HEK293 (cell line): ENCODE results near the gene LBX1.

Source experiments
- CTCF ChIA-PET: fragments of 350-600 bp; formaldehyde crosslinking; extraction: SDS; loops from one replicate; lab custom pipeline; 2021; ENCODE audit warnings: antibody characterized with exemption; lab: Yijun Ruan, JAX
- POLR2A ChIA-PET: fragments of 300-600 bp; formaldehyde crosslinking; extraction: SDS; loops from one replicate; lab custom pipeline; 2020; ENCODE audit warnings: antibody characterized with exemption, inconsistent platforms; lab: Yijun Ruan, JAX
- H3K27ac ChIP-seq: fragments of 200-500 bp; sonication (Bioruptor generic); 2 replicates; pipeline ENCODE4 v1.5.1; 2014; ENCODE audit warnings: low read depth, low read length, control low read depth, inconsistent platforms; ENCODE audit errors: extremely low read depth
- H3K36me3 ChIP-seq, 2 experiments: fragments of 200-500 bp in 1 of 2; sonication (Bioruptor generic) in 1 of 2; 1 replicate in 1 of 2; 2 replicates in 1 of 2; pipeline ENCODE4 v1.5.1; 2014 to 2017; ENCODE audit warnings: inconsistent platforms in 2 of 2, low read length in 2 of 2; ENCODE audit not compliant: control insufficient read depth in 2 of 2, insufficient read depth in 1 of 2
- H3K4me1 ChIP-seq: fragments of 200-500 bp; sonication (Bioruptor generic); 2 replicates; pipeline ENCODE4 v1.5.1; 2014; ENCODE audit warnings: mild to moderate bottlenecking, low read length, inconsistent platforms; ENCODE audit not compliant: control insufficient read depth, insufficient read depth
- H3K4me3 ChIP-seq: 2 replicates; pipeline ENCODE4 v1.5.1; 2011; ENCODE audit warnings: low read depth, mild to moderate bottlenecking, control low read depth, low read length, moderate library complexity
- H3K9me3 ChIP-seq: fragments of 200-500 bp; sonication (Bioruptor generic); 2 replicates; pipeline ENCODE4 v1.5.1; 2014; ENCODE audit warnings: low read depth, low read length, inconsistent platforms; ENCODE audit not compliant: control insufficient read depth, insufficient read depth
- KLF8 ChIP-seq: fragments of 450-650 bp; formaldehyde crosslinking; IDR thresholded peaks from 2 replicates; pipeline ENCODE4 v1.5.1; 2016; ENCODE audit warnings: missing biosample characterization, missing genetic modification characterization
- ZBTB7A ChIP-seq: fragments of 450-650 bp; formaldehyde crosslinking; IDR thresholded peaks from 2 replicates; pipeline ENCODE4 v1.5.1; 2016; ENCODE audit warnings: low read depth, missing biosample characterization, missing genetic modification characterization
- ZNF133 ChIP-seq: fragments of 450-650 bp; formaldehyde crosslinking; IDR thresholded peaks from 2 replicates; pipeline ENCODE4 v1.5.1; 2016; ENCODE audit warnings: missing biosample characterization, missing genetic modification characterization
- ZNF214 ChIP-seq: fragments of 450-650 bp; formaldehyde crosslinking; IDR thresholded peaks from 2 replicates; pipeline ENCODE4 v1.5.1; 2017; ENCODE audit warnings: missing biosample characterization, mild to moderate bottlenecking, missing genetic modification characterization, borderline replicate concordance
- ZNF248 ChIP-seq: fragments of 450-650 bp; formaldehyde crosslinking; IDR thresholded peaks from 2 replicates; pipeline ENCODE4 v1.5.1; 2017; ENCODE audit warnings: missing biosample characterization, missing genetic modification characterization
- ZNF510 ChIP-seq: fragments of 450-650 bp; formaldehyde crosslinking; IDR thresholded peaks from 2 replicates; pipeline ENCODE4 v1.5.1; 2018; ENCODE audit warnings: mild to moderate bottlenecking, missing genetic modification characterization, missing biosample characterization; ENCODE audit not compliant: insufficient replicate concordance
- ZNF514 ChIP-seq: fragments of 450-650 bp; formaldehyde crosslinking; IDR thresholded peaks from 2 replicates; pipeline ENCODE4 v1.5.1; 2016; ENCODE audit warnings: missing biosample characterization, missing genetic modification characterization
- ZNF529 ChIP-seq: fragments of 450-650 bp; formaldehyde crosslinking; IDR thresholded peaks from 2 replicates; pipeline ENCODE4 v1.5.1; 2017; ENCODE audit warnings: missing genetic modification characterization, missing biosample characterization; ENCODE audit not compliant: insufficient replicate concordance
- ZNF610 ChIP-seq: fragments of 450-650 bp; formaldehyde crosslinking; IDR thresholded peaks from 2 replicates; pipeline ENCODE4 v1.5.1; 2016; ENCODE audit warnings: missing biosample characterization, missing genetic modification characterization, borderline replicate concordance
- ZNF76 ChIP-seq: fragments of 450-650 bp; formaldehyde crosslinking; IDR thresholded peaks from 2 replicates; pipeline ENCODE4; 2016; ENCODE audit warnings: low read depth, missing biosample characterization, missing genetic modification characterization, borderline replicate concordance
- ZXDB ChIP-seq: fragments of 450-650 bp; formaldehyde crosslinking; IDR thresholded peaks from 2 replicates; pipeline ENCODE4 v1.5.1; 2016; ENCODE audit warnings: missing biosample characterization, missing genetic modification characterization
- TF ChIP-seq, protein P1 (sequence below): fragments of 450-650 bp; formaldehyde crosslinking; IDR thresholded peaks from 2 replicates; pipeline ENCODE4 v1.5.1; 2016; ENCODE audit warnings: missing biosample characterization, missing genetic modification characterization, borderline replicate concordance
- TF ChIP-seq, protein P2 (sequence below): fragments of 450-650 bp; formaldehyde crosslinking; IDR thresholded peaks from 2 replicates; pipeline ENCODE4 v1.5.1; 2017; ENCODE audit warnings: missing biosample characterization, missing genetic modification characterization
- TF ChIP-seq, protein P3 (sequence below): fragments of 450-650 bp; formaldehyde crosslinking; IDR thresholded peaks from 2 replicates; pipeline ENCODE4 v1.5.1; 2016; ENCODE audit warnings: missing biosample characterization, missing genetic modification characterization
- TF ChIP-seq, protein P4 (sequence below): fragments of 450-650 bp; formaldehyde crosslinking; IDR thresholded peaks from 2 replicates; pipeline ENCODE4 v1.5.1; 2017; ENCODE audit warnings: missing biosample characterization, mild to moderate bottlenecking, missing genetic modification characterization, moderate library complexity
- TF ChIP-seq, protein P5 (sequence below): fragments of 450-650 bp; formaldehyde crosslinking; IDR thresholded peaks from 2 replicates; pipeline ENCODE4 v1.5.1; 2016; ENCODE audit warnings: missing biosample characterization, missing genetic modification characterization

LBX1 gene

DNA sequence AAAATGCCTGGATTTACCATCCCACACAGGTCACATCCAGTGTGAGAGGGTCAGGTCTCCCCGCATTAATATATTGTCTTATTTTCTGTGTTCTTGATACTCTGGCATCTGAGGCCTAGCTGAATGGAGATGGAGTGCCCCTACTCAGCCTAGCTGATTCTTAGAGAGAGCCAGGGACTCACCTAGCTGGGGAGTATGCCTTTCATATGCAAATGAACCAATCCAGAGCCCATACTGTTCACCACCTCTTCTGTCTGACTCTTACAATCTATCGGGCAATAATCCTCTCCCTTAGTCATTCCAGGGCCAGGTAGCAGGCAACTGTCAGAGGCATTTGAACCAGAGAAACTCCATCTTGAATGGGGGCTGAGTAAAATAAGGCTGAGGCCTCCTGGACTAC lies 46.3 kb downstream of the LBX1 start:
- Histone ChIP-seq H3K9me3 (no peaks in the 10 kb centered on the region), H3K27ac (no peak overlapping the region), H3K4me3 (no peak overlapping the region), H3K36me3 (no peaks in the 10 kb centered on the region), H3K4me1 (no peaks in the 10 kb centered on the region)
- POLR2A ChIA-PET, result no interaction called here
- TF ChIP-seq, protein P1, sequence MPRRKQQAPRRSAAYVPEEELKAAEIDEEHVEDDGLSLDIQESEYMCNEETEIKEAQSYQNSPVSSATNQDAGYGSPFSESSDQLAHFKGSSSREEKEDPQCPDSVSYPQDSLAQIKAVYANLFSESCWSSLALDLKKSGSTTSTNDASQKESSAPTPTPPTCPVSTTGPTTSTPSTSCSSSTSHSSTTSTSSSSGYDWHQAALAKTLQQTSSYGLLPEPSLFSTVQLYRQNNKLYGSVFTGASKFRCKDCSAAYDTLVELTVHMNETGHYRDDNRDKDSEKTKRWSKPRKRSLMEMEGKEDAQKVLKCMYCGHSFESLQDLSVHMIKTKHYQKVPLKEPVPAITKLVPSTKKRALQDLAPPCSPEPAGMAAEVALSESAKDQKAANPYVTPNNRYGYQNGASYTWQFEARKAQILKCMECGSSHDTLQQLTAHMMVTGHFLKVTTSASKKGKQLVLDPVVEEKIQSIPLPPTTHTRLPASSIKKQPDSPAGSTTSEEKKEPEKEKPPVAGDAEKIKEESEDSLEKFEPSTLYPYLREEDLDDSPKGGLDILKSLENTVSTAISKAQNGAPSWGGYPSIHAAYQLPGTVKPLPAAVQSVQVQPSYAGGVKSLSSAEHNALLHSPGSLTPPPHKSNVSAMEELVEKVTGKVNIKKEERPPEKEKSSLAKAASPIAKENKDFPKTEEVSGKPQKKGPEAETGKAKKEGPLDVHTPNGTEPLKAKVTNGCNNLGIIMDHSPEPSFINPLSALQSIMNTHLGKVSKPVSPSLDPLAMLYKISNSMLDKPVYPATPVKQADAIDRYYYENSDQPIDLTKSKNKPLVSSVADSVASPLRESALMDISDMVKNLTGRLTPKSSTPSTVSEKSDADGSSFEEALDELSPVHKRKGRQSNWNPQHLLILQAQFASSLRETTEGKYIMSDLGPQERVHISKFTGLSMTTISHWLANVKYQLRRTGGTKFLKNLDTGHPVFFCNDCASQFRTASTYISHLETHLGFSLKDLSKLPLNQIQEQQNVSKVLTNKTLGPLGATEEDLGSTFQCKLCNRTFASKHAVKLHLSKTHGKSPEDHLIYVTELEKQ (tag by site-specific recombination), result no peak
- TF ChIP-seq ZNF510, result no peak
- no peak for TF ChIP-seq ZNF214
- no peak for TF ChIP-seq ZNF529 (tag by site-specific recombination)
- TF ChIP-seq ZXDB (tag by site-specific recombination), result no peak
- TF ChIP-seq ZNF248 (tag by site-specific recombination), result no peak
- TF ChIP-seq ZNF76 (tag by site-specific recombination), result no peak
- TF ChIP-seq, protein P2, sequence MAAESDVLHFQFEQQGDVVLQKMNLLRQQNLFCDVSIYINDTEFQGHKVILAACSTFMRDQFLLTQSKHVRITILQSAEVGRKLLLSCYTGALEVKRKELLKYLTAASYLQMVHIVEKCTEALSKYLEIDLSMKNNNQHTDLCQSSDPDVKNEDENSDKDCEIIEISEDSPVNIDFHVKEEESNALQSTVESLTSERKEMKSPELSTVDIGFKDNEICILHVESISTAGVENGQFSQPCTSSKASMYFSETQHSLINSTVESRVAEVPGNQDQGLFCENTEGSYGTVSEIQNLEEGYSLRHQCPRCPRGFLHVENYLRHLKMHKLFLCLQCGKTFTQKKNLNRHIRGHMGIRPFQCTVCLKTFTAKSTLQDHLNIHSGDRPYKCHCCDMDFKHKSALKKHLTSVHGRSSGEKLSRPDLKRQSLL (tag by site-specific recombination), result no peak
- TF ChIP-seq ZNF514 (tag by site-specific recombination), result no peak
- no peak for TF ChIP-seq ZBTB7A (tag by site-specific recombination)
- TF ChIP-seq, protein P3, sequence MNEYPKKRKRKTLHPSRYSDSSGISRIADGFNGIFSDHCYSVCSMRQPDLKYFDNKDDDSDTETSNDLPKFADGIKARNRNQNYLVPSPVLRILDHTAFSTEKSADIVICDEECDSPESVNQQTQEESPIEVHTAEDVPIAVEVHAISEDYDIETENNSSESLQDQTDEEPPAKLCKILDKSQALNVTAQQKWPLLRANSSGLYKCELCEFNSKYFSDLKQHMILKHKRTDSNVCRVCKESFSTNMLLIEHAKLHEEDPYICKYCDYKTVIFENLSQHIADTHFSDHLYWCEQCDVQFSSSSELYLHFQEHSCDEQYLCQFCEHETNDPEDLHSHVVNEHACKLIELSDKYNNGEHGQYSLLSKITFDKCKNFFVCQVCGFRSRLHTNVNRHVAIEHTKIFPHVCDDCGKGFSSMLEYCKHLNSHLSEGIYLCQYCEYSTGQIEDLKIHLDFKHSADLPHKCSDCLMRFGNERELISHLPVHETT (tag by site-specific recombination), result no peak
- TF ChIP-seq KLF8, result no peak
- TF ChIP-seq ZNF133 (tag by site-specific recombination), result no peak
- TF ChIP-seq, protein P4, sequence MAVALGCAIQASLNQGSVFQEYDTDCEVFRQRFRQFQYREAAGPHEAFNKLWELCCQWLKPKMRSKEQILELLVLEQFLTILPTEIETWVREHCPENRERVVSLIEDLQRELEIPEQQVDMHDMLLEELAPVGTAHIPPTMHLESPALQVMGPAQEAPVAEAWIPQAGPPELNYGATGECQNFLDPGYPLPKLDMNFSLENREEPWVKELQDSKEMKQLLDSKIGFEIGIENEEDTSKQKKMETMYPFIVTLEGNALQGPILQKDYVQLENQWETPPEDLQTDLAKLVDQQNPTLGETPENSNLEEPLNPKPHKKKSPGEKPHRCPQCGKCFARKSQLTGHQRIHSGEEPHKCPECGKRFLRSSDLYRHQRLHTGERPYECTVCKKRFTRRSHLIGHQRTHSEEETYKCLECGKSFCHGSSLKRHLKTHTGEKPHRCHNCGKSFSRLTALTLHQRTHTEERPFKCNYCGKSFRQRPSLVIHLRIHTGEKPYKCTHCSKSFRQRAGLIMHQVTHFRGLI (tag by site-specific recombination), result no peak
- TF ChIP-seq, protein P5, sequence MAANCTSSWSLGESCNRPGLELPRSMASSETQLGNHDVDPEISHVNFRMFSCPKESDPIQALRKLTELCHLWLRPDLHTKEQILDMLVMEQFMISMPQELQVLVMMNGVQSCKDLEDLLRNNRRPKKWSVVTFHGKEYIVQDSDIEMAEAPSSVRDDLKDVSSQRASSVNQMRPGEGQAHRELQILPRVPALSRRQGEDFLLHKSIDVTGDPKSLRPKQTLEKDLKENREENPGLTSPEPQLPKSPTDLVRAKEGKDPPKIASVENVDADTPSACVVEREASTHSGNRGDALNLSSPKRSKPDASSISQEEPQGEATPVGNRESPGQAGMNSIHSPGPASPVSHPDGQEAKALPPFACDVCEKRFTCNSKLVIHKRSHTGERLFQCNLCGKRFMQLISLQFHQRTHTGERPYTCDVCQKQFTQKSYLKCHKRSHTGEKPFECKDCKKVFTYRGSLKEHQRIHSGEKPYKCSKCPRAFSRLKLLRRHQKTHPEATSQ (tag by site-specific recombination), result no peak
- no peak for TF ChIP-seq ZNF610 (tag by site-specific recombination)
- CTCF ChIA-PET, result interaction anchor here (0.6 kb wide), 1 partner anchor 699 kb away, joined by 5 read pairs; no protein-coding TSS in a partner anchor
